Breast epithelium (tissue), 4 donors: ENCODE results near the gene FXYD3. TPM values are rescaled to one million over a fixed set of nuclear protein-coding genes. Genes with fewer than 3 reads are reported as not detected.

Experiments
- DNase-seq, 2 donors: peaks; one replicate each; pipeline ENCODE4 v3.0.0-alpha.2; 2019; ENCODE audit warnings: low spot score in 2 of 2
- H3K27ac ChIP-seq, 2 donors: fragments of 200-600 bp; sonication (generic) in 1 of 2; one replicate each; pipeline ENCODE4 v1.5.1; 2016 to 2019; ENCODE audit warnings: mild to moderate bottlenecking in 1 of 2
- H3K27me3 ChIP-seq, 2 donors: fragments of 200-600 bp; sonication (generic) in 1 of 2; one replicate each; pipeline versions ENCODE4 v1.5.1 to v1.6.0; 2017 to 2019; ENCODE audit warnings: control low read depth in 1 of 2, mild to moderate bottlenecking in 1 of 2
- H3K36me3 ChIP-seq: fragments of 200-600 bp; one replicate; pipeline ENCODE4 v1.5.1; 2019
- H3K4me1 ChIP-seq, 2 donors: fragments of 200-600 bp; sonication (generic); one replicate each; pipeline ENCODE4 v1.5.1; 2016 to 2019; ENCODE audit warnings: control low read depth in 1 of 2
- H3K4me3 ChIP-seq, 3 donors: fragments of 200-600 bp; sonication (generic); 1 replicate in 2 of 3; 2 replicates in 1 of 3; pipeline ENCODE4 v1.5.1; 2016 to 2019; ENCODE audit warnings: mild to moderate bottlenecking in 3 of 3, moderate library complexity in 2 of 3
- H3K9me3 ChIP-seq, 2 donors: fragments of 200-600 bp; sonication (generic) in 1 of 2; one replicate each; pipeline ENCODE4 v1.5.1; 2016 to 2019; ENCODE audit warnings: control low read depth in 1 of 2
- CTCF ChIP-seq, 3 donors: fragments of 450-650 bp; IDR thresholded peaks; one replicate each; pipeline ENCODE4 v1.5.1; 2016 to 2017; ENCODE audit warnings: antibody characterized with exemption in 3 of 3, mild to moderate bottlenecking in 3 of 3, moderate library complexity in 3 of 3
- POLR2A ChIP-seq: fragments of 450-650 bp; IDR thresholded peaks from one replicate; pipeline ENCODE4 v1.6.1; 2016; ENCODE audit warnings: antibody characterized with exemption, mild to moderate bottlenecking, moderate library complexity
- POLR2AphosphoS5 ChIP-seq, 3 donors: sonication (generic); formaldehyde crosslinking; IDR thresholded peaks; one replicate each; pipeline ENCODE4 v1.6.1; 2017; ENCODE audit warnings: antibody characterized with exemption in 3 of 3
- intact Hi-C: fragments of 100-400 bp; cut with DNase I; formaldehyde crosslinking; loops from one replicate; pipeline ENCODE4 v1.15.1; 2023; ENCODE audit warnings: low total_unique reads
- total RNA-seq, 3 donors: library from RNA; depleted of rRNA; stranded (reverse); fragments of >200 nt; gene quantifications; one replicate each; pipeline ENCODE4 v1.1.0, GENCODE V29; 2016

FXYD3 gene
- total RNA-seq, 3 donors from 2014 or later, result 135 to 318 TPM; not detected in 1

GRCh38 chr19:35141837-35142605 lies 26.4 kb downstream of the FXYD3 start:
- peak overlapping the region in 2 of 3 donors; percentile 30 to 66 for H3K4me3 ChIP-seq
- H3K36me3 ChIP-seq, result no peaks in the 10 kb centered on the region
- peaks cover 0 to 19% of the 10 kb centered on the region in 2 donors for H3K27me3 ChIP-seq
- intact Hi-C loops, result no loop called here
- no peak for TF ChIP-seq POLR2AphosphoS5 (IDR thresholded peaks at IDR 0.05)
- no peak for TF ChIP-seq POLR2A
- peak in 1 of 3 donors; percentile 3 for TF ChIP-seq CTCF (IDR thresholded peaks at IDR 0.05)
- H3K27ac ChIP-seq, result peak overlapping the region in 1 of 2 donors; percentile 29
- H3K4me1 ChIP-seq, result peaks cover 0 to 5% of the 10 kb centered on the region in 2 donors
- no peak for DNase-seq
- H3K9me3 ChIP-seq, result no peaks in the 10 kb centered on the region

- Histone ChIP-seq H3K36me3 (no peaks in the 10 kb centered on the region), H3K4me1 (peaks cover 0 to 5% of the 10 kb centered on the region in 2 donors), H3K27me3 (peaks cover 0 to 19% of the 10 kb centered on the region in 2 donors), H3K9me3 (no peaks in the 10 kb centered on the region), H3K4me3 (peak overlapping the region in 2 of 3 donors; percentile 30 to 53), H3K27ac (peak overlapping the region in 1 of 2 donors; percentile 20)
- intact Hi-C loops, result no loop called here
- TF ChIP-seq POLR2AphosphoS5 (IDR thresholded peaks at IDR 0.05) (no peak), CTCF (IDR thresholded peaks at IDR 0.05) (no peak), POLR2A (no peak)
- no peak for DNase-seq
Measured at GRCh38 chr19:35142606-35143230, 27.1 kb downstream of the FXYD3 start.

- Histone ChIP-seq H3K4me1 (peaks cover 0 to 5% of the 10 kb centered on the region in 2 donors), H3K4me3 (peak within 1 kb of the TSS in 2 of 3 donors; percentile 30 to 53), H3K27me3 (peaks cover 0 to 19% of the 10 kb centered on the region in 2 donors), H3K9me3 (no peaks in the 10 kb centered on the region), H3K27ac (peak within 1 kb of the TSS in 1 of 2 donors; percentile 20), H3K36me3 (no peaks in the 10 kb centered on the region)
- no peak for TF ChIP-seq CTCF (IDR thresholded peaks at IDR 0.05)
- TF ChIP-seq POLR2AphosphoS5 (IDR thresholded peaks at IDR 0.05), result no peak
- no peak for TF ChIP-seq POLR2A
- intact Hi-C loops, result no loop called here
- no peak for DNase-seq
Measured at GRCh38 chr19:35143231-35143715, 27.6 kb downstream of the FXYD3 start, which contains the start of gene FXYD7. Gene FXYD7, plus strand, starts transcription at chr19:35143255. Its CDS starts 79 bp downstream, at chr19:35143334.

- H3K9me3 ChIP-seq, result no peaks in the 10 kb centered on the region
- intact Hi-C loops, result no loop called here
- H3K36me3 ChIP-seq, result no peaks in the 10 kb centered on the region
- H3K27ac ChIP-seq, result no peak overlapping the region
- peaks cover 0 to 5% of the 10 kb centered on the region in 2 donors for H3K4me1 ChIP-seq
- H3K27me3 ChIP-seq, result peaks cover 0 to 19% of the 10 kb centered on the region in 2 donors
- TF ChIP-seq CTCF (IDR thresholded peaks at IDR 0.05), result no peak
- TF ChIP-seq POLR2A, result no peak
- DNase-seq, result no peak
- H3K4me3 ChIP-seq, result no peak overlapping the region
Measured at GRCh38 chr19:35143818-35144217, 28.2 kb downstream of the FXYD3 start.

- H3K4me1 ChIP-seq, result peaks cover 0 to 5% of the 10 kb centered on the region in 2 donors
- no peaks in the 10 kb centered on the region for H3K9me3 ChIP-seq
- no peak overlapping the region for H3K4me3 ChIP-seq
- intact Hi-C loops, result no loop called here
- no peak for DNase-seq
- peaks cover 0 to 19% of the 10 kb centered on the region in 2 donors for H3K27me3 ChIP-seq
- no peaks in the 10 kb centered on the region for H3K36me3 ChIP-seq
- no peak overlapping the region for H3K27ac ChIP-seq
- TF ChIP-seq POLR2AphosphoS5 (IDR thresholded peaks at IDR 0.05), result no peak
- no peak for TF ChIP-seq CTCF (IDR thresholded peaks at IDR 0.05)
- TF ChIP-seq POLR2A, result no peak
Measured at GRCh38 chr19:35144259-35144599, 28.6 kb downstream of the FXYD3 start.
